Peyer's patch (tissue), 4 donors: ENCODE results near the gene DLGAP1.

ENCODE experiments used
- POLR2A ChIP-seq, 2 donors: fragments of 450-650 bp; IDR thresholded peaks; one replicate each; pipeline ENCODE4 v1.5.1; 2017; ENCODE audit warnings: antibody characterized with exemption in 2 of 2, mild to moderate bottlenecking in 2 of 2, moderate library complexity in 2 of 2
- TF ChIP-seq, protein P1 (sequence below), 6 experiments: fragments of 450-650 bp in 4 of 6; fragments of 200-600 bp in 2 of 6; sonication (generic) in 1 of 6; IDR thresholded peaks; one replicate each; pipeline ENCODE4 v1.5.1; 2017 to 2019; ENCODE audit warnings: antibody characterized with exemption in 6 of 6, mild to moderate bottlenecking in 3 of 6, moderate library complexity in 1 of 6

DNA sequence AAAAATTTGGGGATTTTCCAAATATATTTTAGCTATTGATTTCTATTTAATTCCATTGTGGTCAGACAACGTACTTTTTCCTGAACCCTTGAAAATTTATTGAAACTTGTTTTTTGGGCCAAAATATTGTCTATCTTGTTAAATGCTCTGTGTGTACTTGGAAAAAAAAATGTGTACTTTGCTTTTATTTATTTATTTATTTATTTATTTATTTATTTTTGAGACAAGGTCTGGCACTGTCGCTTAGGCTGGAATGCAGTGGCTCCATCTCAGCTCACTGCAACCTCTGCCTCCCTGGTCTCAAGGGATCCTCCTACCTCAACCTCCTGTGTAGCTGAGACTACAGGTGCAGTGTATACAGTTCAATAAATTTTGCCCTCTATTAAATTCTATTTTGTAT, 910.6 kb downstream of the DLGAP1 start:
- TF ChIP-seq, protein P1, sequence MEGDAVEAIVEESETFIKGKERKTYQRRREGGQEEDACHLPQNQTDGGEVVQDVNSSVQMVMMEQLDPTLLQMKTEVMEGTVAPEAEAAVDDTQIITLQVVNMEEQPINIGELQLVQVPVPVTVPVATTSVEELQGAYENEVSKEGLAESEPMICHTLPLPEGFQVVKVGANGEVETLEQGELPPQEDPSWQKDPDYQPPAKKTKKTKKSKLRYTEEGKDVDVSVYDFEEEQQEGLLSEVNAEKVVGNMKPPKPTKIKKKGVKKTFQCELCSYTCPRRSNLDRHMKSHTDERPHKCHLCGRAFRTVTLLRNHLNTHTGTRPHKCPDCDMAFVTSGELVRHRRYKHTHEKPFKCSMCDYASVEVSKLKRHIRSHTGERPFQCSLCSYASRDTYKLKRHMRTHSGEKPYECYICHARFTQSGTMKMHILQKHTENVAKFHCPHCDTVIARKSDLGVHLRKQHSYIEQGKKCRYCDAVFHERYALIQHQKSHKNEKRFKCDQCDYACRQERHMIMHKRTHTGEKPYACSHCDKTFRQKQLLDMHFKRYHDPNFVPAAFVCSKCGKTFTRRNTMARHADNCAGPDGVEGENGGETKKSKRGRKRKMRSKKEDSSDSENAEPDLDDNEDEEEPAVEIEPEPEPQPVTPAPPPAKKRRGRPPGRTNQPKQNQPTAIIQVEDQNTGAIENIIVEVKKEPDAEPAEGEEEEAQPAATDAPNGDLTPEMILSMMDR (IDR thresholded peaks at IDR 0.05): no peak
- no peak for TF ChIP-seq POLR2A (IDR thresholded peaks at IDR 0.05)
